Esophagus squamous epithelium (tissue), 4 donors: ENCODE measurements around the gene TBK1.

ENCODE experiments used
- POLR2A ChIP-seq, 4 donors: fragments of 450-650 bp; IDR thresholded peaks; one replicate each; pipeline ENCODE4 v1.6.1; 2017; ENCODE audit warnings: antibody characterized with exemption in 4 of 4, mild to moderate bottlenecking in 4 of 4, moderate library complexity in 3 of 4
- TF ChIP-seq, protein P1 (sequence below), 6 experiments: fragments of 450-650 bp in 4 of 6; fragments of 200-600 bp in 2 of 6; sonication (generic) in 2 of 6; IDR thresholded peaks; one replicate each; pipeline ENCODE4 v1.5.1; 2016 to 2019; ENCODE audit warnings: antibody characterized with exemption in 6 of 6, mild to moderate bottlenecking in 4 of 6, moderate library complexity in 4 of 6

- TF ChIP-seq, protein P1, sequence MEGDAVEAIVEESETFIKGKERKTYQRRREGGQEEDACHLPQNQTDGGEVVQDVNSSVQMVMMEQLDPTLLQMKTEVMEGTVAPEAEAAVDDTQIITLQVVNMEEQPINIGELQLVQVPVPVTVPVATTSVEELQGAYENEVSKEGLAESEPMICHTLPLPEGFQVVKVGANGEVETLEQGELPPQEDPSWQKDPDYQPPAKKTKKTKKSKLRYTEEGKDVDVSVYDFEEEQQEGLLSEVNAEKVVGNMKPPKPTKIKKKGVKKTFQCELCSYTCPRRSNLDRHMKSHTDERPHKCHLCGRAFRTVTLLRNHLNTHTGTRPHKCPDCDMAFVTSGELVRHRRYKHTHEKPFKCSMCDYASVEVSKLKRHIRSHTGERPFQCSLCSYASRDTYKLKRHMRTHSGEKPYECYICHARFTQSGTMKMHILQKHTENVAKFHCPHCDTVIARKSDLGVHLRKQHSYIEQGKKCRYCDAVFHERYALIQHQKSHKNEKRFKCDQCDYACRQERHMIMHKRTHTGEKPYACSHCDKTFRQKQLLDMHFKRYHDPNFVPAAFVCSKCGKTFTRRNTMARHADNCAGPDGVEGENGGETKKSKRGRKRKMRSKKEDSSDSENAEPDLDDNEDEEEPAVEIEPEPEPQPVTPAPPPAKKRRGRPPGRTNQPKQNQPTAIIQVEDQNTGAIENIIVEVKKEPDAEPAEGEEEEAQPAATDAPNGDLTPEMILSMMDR (IDR thresholded peaks at IDR 0.05) = no peak
- no peak for TF ChIP-seq POLR2A (IDR thresholded peaks at IDR 0.05)
These were observed 58.7 kb downstream of the TBK1 start for GRCh38 chr12:64510667-64511066.
